PC-9 (cell line): Measurements from ENCODE around the gene GMDS.

Experiments
- EZH2 ChIP-seq: fragments of 200-600 bp; sonication (generic); IDR thresholded peaks from 2 replicates; pipeline ENCODE4 v1.8.0; 2017; ENCODE audit warnings: antibody characterized with exemption, low read depth
- TF ChIP-seq, protein P1 (sequence below): fragments of 200-600 bp; sonication (generic); conservative IDR thresholded peaks from 2 replicates; pipeline ENCODE4 v1.6.1; 2017; ENCODE audit warnings: mixed run types, antibody characterized with exemption, mild to moderate bottlenecking, moderate library complexity

- TF ChIP-seq, protein P1, sequence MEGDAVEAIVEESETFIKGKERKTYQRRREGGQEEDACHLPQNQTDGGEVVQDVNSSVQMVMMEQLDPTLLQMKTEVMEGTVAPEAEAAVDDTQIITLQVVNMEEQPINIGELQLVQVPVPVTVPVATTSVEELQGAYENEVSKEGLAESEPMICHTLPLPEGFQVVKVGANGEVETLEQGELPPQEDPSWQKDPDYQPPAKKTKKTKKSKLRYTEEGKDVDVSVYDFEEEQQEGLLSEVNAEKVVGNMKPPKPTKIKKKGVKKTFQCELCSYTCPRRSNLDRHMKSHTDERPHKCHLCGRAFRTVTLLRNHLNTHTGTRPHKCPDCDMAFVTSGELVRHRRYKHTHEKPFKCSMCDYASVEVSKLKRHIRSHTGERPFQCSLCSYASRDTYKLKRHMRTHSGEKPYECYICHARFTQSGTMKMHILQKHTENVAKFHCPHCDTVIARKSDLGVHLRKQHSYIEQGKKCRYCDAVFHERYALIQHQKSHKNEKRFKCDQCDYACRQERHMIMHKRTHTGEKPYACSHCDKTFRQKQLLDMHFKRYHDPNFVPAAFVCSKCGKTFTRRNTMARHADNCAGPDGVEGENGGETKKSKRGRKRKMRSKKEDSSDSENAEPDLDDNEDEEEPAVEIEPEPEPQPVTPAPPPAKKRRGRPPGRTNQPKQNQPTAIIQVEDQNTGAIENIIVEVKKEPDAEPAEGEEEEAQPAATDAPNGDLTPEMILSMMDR: no peak
- TF ChIP-seq EZH2: no peak
Observed at GRCh38 chr6:2164481-2164880, 80.9 kb downstream of the GMDS start.
